Nephron progenitor cell (in vitro differentiated cells): Measurements from ENCODE around the gene ST8SIA3.

ENCODE experiments used
- DNase-seq: peaks from one replicate; pipeline ENCODE4 v3.0.0; 2021
- H3K27ac Mint-ChIP-seq: 2 replicates; pipeline ENCODE4 v1.8.0; 2021; ENCODE audit warnings: mild to moderate bottlenecking, moderate library complexity, mixed read lengths
- H3K27me3 Mint-ChIP-seq: 2 replicates; pipeline ENCODE4 v1.8.0; 2021; ENCODE audit warnings: mild to moderate bottlenecking, low read depth, mixed read lengths; ENCODE audit not compliant: poor library complexity
- H3K36me3 Mint-ChIP-seq: 2 replicates; pipeline ENCODE4 v1.8.0; 2021; ENCODE audit warnings: low read depth, mixed read lengths
- H3K4me1 Mint-ChIP-seq: 2 replicates; pipeline ENCODE4 v1.8.0; 2021; ENCODE audit warnings: mixed read lengths
- H3K4me3 Mint-ChIP-seq: 2 replicates; pipeline ENCODE4 v1.8.0; 2021; ENCODE audit warnings: mild to moderate bottlenecking, moderate library complexity, mixed read lengths
- H3K9me3 Mint-ChIP-seq: 2 replicates; pipeline ENCODE4 v1.8.0; 2021; ENCODE audit warnings: mild to moderate bottlenecking, moderate library complexity, mixed read lengths
- TF ChIP-seq, protein P1 (sequence below): fragments of 200-600 bp; sonication (generic); IDR thresholded peaks from 2 replicates; pipeline ENCODE4 v1.5.0; 2021; ENCODE audit warnings: antibody characterized with exemption

ST8SIA3 gene

DNA sequence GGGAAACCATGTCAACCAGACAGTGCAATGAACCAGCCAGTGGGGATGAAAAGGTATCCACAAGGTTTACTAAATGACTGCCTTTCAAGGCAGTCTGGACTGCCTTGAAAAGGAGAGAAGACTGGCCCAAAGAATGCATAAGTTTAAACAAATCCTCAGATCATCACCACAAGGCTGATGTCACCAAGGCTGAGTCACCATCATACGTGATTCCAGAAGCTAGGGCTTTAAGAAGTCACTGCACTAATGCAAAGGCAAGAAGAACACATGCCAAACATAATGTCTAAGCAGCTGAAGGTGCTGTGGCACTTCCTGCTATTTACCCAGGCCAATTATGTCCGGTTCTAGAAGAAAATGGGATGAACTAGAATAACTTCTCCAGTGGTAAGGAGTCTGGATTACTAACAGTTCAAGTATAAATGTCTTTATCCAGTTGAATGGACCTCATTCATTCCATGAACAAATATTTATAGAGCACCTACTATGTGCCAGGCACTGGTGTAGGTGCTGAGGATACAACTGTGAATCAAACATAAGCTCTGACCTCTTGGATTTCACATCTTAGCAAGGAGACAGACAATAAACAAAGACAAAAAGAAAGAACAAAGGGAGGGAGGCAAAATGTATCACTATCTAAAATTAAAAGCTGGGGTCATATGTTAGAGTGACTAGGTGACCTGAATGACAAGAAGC, 45.2 kb downstream of the ST8SIA3 start:
- TF ChIP-seq, protein P1, sequence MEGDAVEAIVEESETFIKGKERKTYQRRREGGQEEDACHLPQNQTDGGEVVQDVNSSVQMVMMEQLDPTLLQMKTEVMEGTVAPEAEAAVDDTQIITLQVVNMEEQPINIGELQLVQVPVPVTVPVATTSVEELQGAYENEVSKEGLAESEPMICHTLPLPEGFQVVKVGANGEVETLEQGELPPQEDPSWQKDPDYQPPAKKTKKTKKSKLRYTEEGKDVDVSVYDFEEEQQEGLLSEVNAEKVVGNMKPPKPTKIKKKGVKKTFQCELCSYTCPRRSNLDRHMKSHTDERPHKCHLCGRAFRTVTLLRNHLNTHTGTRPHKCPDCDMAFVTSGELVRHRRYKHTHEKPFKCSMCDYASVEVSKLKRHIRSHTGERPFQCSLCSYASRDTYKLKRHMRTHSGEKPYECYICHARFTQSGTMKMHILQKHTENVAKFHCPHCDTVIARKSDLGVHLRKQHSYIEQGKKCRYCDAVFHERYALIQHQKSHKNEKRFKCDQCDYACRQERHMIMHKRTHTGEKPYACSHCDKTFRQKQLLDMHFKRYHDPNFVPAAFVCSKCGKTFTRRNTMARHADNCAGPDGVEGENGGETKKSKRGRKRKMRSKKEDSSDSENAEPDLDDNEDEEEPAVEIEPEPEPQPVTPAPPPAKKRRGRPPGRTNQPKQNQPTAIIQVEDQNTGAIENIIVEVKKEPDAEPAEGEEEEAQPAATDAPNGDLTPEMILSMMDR: no peak
- no peak for DNase-seq
- Mint-ChIP-seq H3K9me3 (peaks cover 11% of the 10 kb centered on the region), H3K4me3 (no peak overlapping the region), H3K27ac (no peak overlapping the region), H3K27me3 (peaks cover 27% of the 10 kb centered on the region), H3K36me3 (no peaks in the 10 kb centered on the region), H3K4me1 (no peaks in the 10 kb centered on the region)

DNA sequence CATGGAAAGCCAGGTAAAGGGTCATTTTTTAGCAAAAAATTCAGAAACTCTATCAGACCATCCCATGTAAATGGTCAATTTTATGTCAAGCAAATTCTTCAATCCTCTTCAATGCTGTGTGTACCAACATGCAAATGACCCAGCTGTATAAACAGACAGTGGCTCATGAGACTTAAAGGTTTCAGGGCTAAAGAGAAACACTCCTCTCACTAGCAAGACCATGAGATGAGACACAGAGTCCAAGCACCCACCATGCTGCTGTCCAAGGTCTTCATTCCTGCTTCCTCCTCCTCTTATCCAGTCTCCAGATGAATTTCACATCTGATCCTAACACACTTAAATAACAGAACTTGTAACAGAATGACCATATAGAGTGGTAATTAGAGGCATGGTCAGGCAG, 52.0 kb downstream of the ST8SIA3 start:
- Mint-ChIP-seq H3K4me1 (no peaks in the 10 kb centered on the region), H3K4me3 (no peak overlapping the region), H3K27me3 (peaks cover 17% of the 10 kb centered on the region), H3K36me3 (no peaks in the 10 kb centered on the region), H3K27ac (no peak overlapping the region), H3K9me3 (peaks cover 4% of the 10 kb centered on the region)
- DNase-seq: no peak
- TF ChIP-seq, protein P1: no peak

DNA sequence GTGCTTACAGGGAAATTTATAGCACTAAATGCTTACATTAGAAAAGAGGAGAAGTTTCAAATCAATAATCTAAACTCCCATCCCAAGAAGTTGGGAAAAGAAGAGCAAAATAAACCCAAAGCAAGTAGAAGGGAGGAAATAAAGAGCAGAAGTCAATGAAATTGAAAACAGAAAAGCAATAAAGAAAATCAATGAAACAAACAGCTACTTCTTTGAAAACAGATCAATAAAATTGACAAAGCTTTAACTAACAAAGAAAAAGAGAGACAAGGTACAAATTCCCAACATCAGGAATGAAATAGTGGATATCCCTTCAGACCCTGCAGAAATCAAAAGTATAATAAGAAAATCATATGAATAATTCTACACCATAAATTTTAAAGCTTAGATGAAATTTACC, 57.3 kb downstream of the ST8SIA3 start:
- Mint-ChIP-seq H3K9me3 (peaks cover 13% of the 10 kb centered on the region), H3K27ac (no peak overlapping the region), H3K27me3 (peaks cover 13% of the 10 kb centered on the region), H3K36me3 (no peaks in the 10 kb centered on the region), H3K4me3 (no peak overlapping the region), H3K4me1 (no peaks in the 10 kb centered on the region)
- TF ChIP-seq, protein P1: no peak
- DNase-seq: no peak

DNA sequence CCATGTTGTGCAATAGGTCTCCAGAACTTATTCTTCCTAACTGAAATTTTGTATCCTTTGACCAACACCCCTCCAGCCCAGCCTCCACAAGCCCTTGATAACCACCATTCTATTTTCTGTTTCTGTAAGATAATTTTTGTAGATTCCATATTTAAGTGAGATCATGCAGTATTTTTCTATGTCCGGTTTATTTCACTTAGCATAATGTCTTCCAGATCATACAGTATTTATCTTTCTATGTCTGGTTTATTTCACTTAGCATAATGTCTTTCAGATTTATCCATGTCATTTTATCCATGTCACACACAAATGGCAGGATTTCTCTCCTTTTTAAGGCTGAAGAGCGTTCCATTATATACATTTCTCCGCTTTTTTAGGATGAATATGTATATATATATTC, 58.4 kb downstream of the ST8SIA3 start:
- H3K4me3 Mint-ChIP-seq: no peak overlapping the region
- H3K27me3 Mint-ChIP-seq: peaks cover 21% of the 10 kb centered on the region
- TF ChIP-seq, protein P1: no peak
- no peak for DNase-seq
- H3K4me1 Mint-ChIP-seq: no peaks in the 10 kb centered on the region
- peaks cover 13% of the 10 kb centered on the region for H3K9me3 Mint-ChIP-seq
- H3K27ac Mint-ChIP-seq: no peak overlapping the region
- H3K36me3 Mint-ChIP-seq: no peaks in the 10 kb centered on the region

DNA sequence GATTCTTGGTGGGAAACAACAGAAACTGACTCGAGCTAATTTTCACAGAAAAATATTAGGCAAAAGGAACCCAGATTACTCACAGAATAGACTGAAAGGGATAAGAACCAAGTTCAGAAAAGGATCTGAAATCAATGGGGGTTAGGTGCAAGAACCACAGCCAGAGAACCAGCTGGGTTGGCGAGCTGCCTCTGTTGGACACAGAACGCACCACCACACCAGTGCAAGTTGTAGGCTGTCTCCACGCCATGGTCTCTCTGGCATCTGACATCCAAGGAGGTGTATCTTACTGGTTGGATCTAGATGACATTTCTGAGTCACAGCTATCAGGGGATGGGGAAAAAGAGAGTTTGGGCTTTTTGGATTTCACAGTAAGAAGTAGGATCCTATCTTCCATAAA, 64.2 kb downstream of the ST8SIA3 start:
- no peak overlapping the region for H3K27ac Mint-ChIP-seq
- no peaks in the 10 kb centered on the region for H3K4me1 Mint-ChIP-seq
- TF ChIP-seq, protein P1: no peak
- peaks cover 6% of the 10 kb centered on the region for H3K9me3 Mint-ChIP-seq
- H3K36me3 Mint-ChIP-seq: no peaks in the 10 kb centered on the region
- no peak for DNase-seq
- peaks cover 34% of the 10 kb centered on the region for H3K27me3 Mint-ChIP-seq
- H3K4me3 Mint-ChIP-seq: no peak overlapping the region
